Caki2 (cell line): Measurements from ENCODE around the gene SIK3. TPM values are rescaled to one million over a fixed set of nuclear protein-coding genes. Genes with fewer than 3 reads are reported as not detected.

Experiments used
- DNase-seq: peaks from one replicate; pipeline ENCODE4 v3.0.0-alpha.2; 2015; ENCODE audit warnings: low read depth
- in situ Hi-C: cut with HindIII; loops from 2 replicates; pipeline ENCODE4 v1.10.0; 2016; ENCODE audit warnings: low sequenced_read_pairs, low pct_unique_long_range_greater_than_20kb, mixed read lengths
- total RNA-seq: library from RNA; depleted of rRNA; stranded (reverse); fragments of >200 nt; shearing (Covaris generic); gene quantifications from 2 replicates; pipeline ENCODE4 v1.2.3, GENCODE V29; 2014; ENCODE audit warnings: low replicate concordance

The SIK3 gene
- total RNA-seq, 1 experiment from 2014 or later, result 5.6 TPM

- in situ Hi-C loops, result no loop called here
- no peak for DNase-seq
Observed at GRCh38 chr11:116958246-116958645, 140.0 kb downstream of the SIK3 start.

- no peak for DNase-seq
- in situ Hi-C loops, result no loop called here
Observed at GRCh38 chr11:116955949-116956348, 142.3 kb downstream of the SIK3 start.

GRCh38 chr11:116955548-116955947 lies 142.7 kb downstream of the SIK3 start:
- no peak for DNase-seq
- in situ Hi-C loops, result no loop called here

GRCh38 chr11:116953530-116954285 lies 144.5 kb downstream of the SIK3 start:
- DNase-seq, result no peak
- in situ Hi-C loops, result no loop called here

- no peak for DNase-seq
- in situ Hi-C loops, result no loop called here
Observed at GRCh38 chr11:116951762-116952161, 146.5 kb downstream of the SIK3 start.

- DNase-seq, result no peak
- in situ Hi-C loops, result no loop called here
Observed at GRCh38 chr11:116950210-116950609, 148.0 kb downstream of the SIK3 start.

GRCh38 chr11:116948391-116948790 lies 149.8 kb downstream of the SIK3 start:
- DNase-seq, result no peak
- in situ Hi-C loops, result no loop called here

- DNase-seq, result no peak
- in situ Hi-C loops, result no loop called here
Observed at GRCh38 chr11:116946414-116946813, 151.8 kb downstream of the SIK3 start.

GRCh38 chr11:116939499-116939898 lies 158.7 kb downstream of the SIK3 start:
- in situ Hi-C loops, result no loop called here
- no peak for DNase-seq

GRCh38 chr11:116938471-116939070 lies 159.7 kb downstream of the SIK3 start:
- DNase-seq, result no peak
- in situ Hi-C loops, result no loop called here

GRCh38 chr11:116936754-116937446 lies 161.3 kb downstream of the SIK3 start:
- in situ Hi-C loops, result no loop called here
- DNase-seq, result no peak

GRCh38 chr11:116935514-116935913 lies 162.7 kb downstream of the SIK3 start:
- no peak for DNase-seq
- in situ Hi-C loops, result no loop called here

GRCh38 chr11:116935089-116935488 lies 163.1 kb downstream of the SIK3 start:
- in situ Hi-C loops, result no loop called here
- no peak for DNase-seq

GRCh38 chr11:116933961-116934360 lies 164.3 kb downstream of the SIK3 start:
- in situ Hi-C loops, result no loop called here
- DNase-seq, result no peak

- in situ Hi-C loops, result no loop called here
- DNase-seq, result no peak
Observed at GRCh38 chr11:116932181-116932580, 166.0 kb downstream of the SIK3 start.

- DNase-seq, result no peak
- in situ Hi-C loops, result no loop called here
Observed at GRCh38 chr11:116931206-116931953, 166.8 kb downstream of the SIK3 start.

GRCh38 chr11:116930586-116930985 lies 167.6 kb downstream of the SIK3 start:
- DNase-seq, result no peak
- in situ Hi-C loops, result no loop called here

GRCh38 chr11:116930177-116930576 lies 168.1 kb downstream of the SIK3 start:
- no peak for DNase-seq

More at GRCh38 chr11:116930177-116930576, 168.1 kb downstream of the SIK3 start:
- in situ Hi-C loops, result no loop called here
